NB4 (cell line): ENCODE data around the gene DAZAP1.

Experiments used
- DNase-seq: peaks from one replicate; pipeline ENCODE4 v3.0.0; 2010; ENCODE audit warnings: low read depth
- H3K4me3 ChIP-seq: one replicate; pipeline ENCODE4 v1.5.1; 2011; ENCODE audit warnings: mild to moderate bottlenecking, low read depth, low read length, moderate library complexity
- MYC ChIP-seq: IDR thresholded peaks from 2 replicates; pipeline ENCODE4 v1.6.1; 2011; ENCODE audit warnings: low read depth, low read length
- POLR2A ChIP-seq: IDR thresholded peaks from 2 replicates; pipeline ENCODE4 v1.6.1; 2011; ENCODE audit warnings: mild to moderate bottlenecking; ENCODE audit not compliant: insufficient read length; ENCODE audit errors: extremely low read depth
- TF ChIP-seq, protein P1 (sequence below): IDR thresholded peaks from 2 replicates; pipeline ENCODE4 v1.6.1; 2011; ENCODE audit warnings: low read depth, low read length
- TF ChIP-seq, protein P2 (sequence below): IDR thresholded peaks from one replicate; pipeline ENCODE4 v1.5.1; 2012; ENCODE audit warnings: low read depth, low read length

The DAZAP1 gene

DNA sequence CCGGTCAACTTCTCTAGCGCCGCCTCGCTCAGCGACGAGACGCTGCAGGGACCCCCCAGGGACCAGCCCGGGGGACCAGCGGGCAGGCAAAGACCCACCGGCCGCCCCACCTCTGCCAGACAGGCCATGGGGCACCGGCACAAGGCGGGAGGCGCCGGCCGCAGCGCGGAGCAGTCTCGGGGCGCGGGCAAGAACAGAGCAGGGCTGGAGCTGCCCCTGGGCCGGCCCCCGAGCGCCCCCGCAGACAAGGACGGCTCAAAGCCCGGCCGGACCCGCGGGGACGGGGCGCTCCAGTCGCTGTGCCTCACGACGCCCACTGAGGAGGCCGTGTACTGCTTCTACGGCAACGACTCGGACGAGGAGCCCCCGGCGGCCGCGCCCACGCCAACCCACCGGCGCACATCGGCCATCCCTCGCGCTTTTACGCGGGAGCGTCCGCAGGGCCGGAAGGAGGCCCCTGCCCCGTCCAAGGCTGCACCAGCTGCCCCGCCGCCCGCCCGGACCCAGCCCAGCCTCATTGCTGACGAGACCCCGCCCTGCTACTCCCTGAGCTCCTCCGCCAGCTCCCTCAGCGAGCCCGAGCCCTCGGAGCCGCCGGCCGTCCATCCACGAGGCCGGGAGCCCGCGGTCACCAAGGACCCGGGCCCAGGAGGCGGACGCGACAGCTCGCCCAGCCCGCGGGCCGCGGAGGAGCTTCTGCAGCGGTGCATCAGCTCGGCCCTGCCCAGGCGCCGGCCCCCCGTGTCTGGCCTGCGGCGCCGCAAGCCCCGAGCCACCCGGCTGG, 60.3 kb downstream of the DAZAP1 start:
- H3K4me3 ChIP-seq, result no peak overlapping the region
- DNase-seq, result no peak
- TF ChIP-seq, protein P1, sequence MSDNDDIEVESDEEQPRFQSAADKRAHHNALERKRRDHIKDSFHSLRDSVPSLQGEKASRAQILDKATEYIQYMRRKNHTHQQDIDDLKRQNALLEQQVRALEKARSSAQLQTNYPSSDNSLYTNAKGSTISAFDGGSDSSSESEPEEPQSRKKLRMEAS, result no peak
- TF ChIP-seq, protein P2, sequence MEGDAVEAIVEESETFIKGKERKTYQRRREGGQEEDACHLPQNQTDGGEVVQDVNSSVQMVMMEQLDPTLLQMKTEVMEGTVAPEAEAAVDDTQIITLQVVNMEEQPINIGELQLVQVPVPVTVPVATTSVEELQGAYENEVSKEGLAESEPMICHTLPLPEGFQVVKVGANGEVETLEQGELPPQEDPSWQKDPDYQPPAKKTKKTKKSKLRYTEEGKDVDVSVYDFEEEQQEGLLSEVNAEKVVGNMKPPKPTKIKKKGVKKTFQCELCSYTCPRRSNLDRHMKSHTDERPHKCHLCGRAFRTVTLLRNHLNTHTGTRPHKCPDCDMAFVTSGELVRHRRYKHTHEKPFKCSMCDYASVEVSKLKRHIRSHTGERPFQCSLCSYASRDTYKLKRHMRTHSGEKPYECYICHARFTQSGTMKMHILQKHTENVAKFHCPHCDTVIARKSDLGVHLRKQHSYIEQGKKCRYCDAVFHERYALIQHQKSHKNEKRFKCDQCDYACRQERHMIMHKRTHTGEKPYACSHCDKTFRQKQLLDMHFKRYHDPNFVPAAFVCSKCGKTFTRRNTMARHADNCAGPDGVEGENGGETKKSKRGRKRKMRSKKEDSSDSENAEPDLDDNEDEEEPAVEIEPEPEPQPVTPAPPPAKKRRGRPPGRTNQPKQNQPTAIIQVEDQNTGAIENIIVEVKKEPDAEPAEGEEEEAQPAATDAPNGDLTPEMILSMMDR, result no peak
- TF ChIP-seq MYC (no peak), POLR2A (no peak)

DNA sequence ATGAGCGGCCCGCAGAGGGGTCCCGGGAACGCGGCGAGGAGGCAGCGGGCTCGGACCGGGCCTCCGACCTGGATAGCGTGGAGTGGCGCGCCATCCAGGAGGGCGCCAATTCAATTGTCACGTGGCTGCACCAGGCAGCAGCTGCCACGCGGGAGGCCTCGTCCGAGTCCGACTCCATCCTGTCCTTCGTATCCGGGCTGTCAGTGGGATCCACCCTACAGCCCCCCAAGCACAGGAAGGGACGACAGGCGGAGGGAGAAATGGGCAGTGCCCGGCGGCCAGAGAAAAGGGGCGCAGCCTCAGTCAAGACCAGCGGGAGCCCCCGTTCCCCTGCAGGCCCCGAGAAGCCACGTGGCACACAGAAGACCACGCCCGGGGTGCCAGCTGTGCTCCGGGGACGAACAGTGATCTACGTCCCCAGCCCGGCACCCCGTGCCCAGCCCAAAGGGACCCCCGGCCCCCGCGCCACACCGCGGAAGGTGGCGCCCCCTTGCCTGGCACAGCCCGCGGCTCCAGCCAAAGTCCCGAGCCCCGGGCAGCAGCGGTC, 61.0 kb downstream of the DAZAP1 start:
- DNase-seq, result no peak
- TF ChIP-seq POLR2A, result no peak
- H3K4me3 ChIP-seq, result no peak overlapping the region

DNA sequence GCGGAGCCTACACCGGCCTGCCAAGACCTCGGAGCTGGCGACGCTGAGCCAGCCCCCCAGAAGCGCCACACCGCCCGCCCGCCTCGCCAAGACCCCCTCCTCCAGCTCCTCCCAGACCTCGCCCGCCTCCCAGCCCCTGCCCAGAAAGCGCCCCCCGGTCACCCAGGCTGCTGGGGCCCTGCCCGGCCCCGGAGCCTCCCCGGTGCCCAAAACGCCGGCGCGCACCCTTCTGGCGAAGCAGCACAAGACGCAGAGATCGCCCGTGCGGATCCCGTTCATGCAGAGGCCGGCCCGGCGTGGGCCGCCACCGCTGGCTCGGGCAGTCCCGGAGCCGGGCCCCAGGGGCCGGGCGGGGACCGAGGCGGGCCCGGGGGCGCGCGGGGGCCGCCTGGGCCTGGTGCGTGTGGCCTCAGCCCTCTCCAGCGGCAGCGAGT, 61.5 kb downstream of the DAZAP1 start:
- no peak overlapping the region for H3K4me3 ChIP-seq
- TF ChIP-seq, protein P2, result no peak
- TF ChIP-seq MYC, result no peak
- TF ChIP-seq POLR2A, result no peak
- DNase-seq, result no peak

DNA sequence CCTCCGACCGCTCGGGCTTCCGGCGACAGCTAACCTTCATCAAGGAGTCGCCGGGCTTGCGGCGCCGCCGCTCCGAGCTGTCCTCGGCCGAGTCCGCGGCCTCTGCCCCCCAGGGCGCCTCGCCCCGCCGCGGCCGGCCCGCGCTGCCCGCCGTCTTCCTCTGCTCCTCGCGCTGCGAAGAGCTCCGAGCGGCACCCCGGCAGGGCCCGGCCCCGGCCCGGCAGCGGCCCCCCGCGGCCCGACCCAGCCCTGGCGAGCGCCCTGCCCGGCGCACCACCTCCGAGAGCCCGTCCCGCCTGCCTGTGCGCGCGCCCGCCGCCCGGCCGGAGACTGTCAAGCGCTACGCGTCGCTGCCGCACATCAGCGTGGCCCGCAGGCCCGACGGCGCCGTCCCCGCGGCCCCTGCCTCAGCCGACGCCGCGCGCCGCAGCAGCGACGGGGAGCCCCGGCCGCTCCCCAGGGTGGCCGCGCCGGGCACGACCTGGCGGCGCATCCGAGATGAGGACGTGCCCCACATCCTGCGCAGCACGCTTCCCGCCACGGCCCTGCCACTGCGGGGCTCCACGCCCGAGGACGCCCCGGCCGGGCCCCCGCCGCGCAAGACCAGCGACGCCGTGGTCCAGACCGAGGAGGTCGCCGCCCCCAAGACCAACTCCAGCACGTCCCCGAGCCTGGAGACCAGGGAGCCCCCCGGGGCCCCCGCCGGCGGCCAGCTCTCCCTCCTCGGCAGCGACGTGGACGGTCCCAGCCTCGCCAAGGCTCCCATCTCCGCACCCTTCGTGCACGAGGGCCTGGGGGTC, 62.1 kb downstream of the DAZAP1 start:
- no peak for DNase-seq
- H3K4me3 ChIP-seq, result no peak overlapping the region
- TF ChIP-seq POLR2A (no peak), MYC (no peak)
- TF ChIP-seq, protein P2, result no peak
- TF ChIP-seq, protein P1, result no peak

DNA sequence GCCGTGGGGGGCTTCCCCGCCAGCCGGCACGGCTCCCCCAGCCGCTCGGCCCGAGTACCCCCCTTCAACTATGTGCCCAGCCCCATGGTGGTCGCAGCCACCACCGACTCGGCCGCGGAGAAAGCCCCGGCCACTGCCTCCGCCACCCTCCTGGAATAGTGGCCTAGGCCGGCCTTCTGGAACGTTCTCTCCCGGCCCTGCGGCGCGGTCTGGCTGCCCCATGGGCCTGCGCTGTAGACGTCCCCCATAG, 62.6 kb downstream of the DAZAP1 start:
- no peak overlapping the region for H3K4me3 ChIP-seq
- TF ChIP-seq, protein P1, result no peak
- TF ChIP-seq, protein P2, result no peak
- TF ChIP-seq POLR2A (no peak), MYC (no peak)
- no peak for DNase-seq

DNA sequence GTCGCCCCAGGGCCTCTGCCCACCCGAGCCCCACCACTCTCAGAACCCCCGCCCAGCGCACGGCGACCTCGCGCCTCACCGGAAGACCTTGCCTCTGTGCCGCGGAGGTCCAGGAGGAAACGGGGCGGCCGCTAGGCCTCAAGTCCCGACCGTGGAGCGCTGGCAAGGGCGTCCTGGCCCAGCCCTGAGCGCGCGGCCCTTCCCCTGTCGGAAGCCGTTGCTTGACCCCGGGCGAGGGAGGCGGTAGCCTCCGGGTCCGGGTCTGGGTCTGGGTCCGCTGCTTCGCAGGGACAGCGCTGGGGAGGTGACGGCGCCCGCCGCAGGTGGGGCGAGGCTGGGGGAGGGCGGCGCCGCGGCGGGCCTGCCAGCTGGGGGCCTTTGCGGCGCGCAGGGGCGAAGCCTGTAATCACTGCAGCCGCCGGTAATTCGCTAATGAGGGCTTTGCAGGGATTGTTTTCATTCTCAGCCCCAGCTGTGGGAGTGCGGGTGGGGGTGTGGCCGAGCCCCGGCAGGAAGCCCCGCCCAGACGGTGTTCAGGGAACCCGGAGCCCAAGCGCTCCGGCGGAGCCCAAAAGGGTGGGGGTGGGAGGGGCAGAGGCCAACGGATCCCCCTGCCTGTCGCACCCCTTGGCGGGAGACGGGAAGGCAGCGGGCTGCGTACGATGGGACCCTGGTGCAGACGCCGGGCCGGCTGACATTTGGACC, 63.1 kb downstream of the DAZAP1 start:
- no peak overlapping the region for H3K4me3 ChIP-seq
- TF ChIP-seq MYC, result no peak
- TF ChIP-seq, protein P1, result no peak
- no peak for TF ChIP-seq POLR2A
- TF ChIP-seq, protein P2, result no peak
- DNase-seq, result no peak
